ENCODE data around the gene HERC2.
"Not testable (repeated sequence)": the region's sequence is repeated elsewhere in the genome, so short reads cannot be mapped to it uniquely, and the experiment has no call there.

HERC2 gene

GRCh38 chr15:28216946-28217546, 104.9 kb downstream of the HERC2 start:
- DNase-seq = not testable (repeated sequence)

- not testable (repeated sequence) for DNase-seq
Observed at GRCh38 chr15:28215521-28215920, 106.5 kb downstream of the HERC2 start.

DNA sequence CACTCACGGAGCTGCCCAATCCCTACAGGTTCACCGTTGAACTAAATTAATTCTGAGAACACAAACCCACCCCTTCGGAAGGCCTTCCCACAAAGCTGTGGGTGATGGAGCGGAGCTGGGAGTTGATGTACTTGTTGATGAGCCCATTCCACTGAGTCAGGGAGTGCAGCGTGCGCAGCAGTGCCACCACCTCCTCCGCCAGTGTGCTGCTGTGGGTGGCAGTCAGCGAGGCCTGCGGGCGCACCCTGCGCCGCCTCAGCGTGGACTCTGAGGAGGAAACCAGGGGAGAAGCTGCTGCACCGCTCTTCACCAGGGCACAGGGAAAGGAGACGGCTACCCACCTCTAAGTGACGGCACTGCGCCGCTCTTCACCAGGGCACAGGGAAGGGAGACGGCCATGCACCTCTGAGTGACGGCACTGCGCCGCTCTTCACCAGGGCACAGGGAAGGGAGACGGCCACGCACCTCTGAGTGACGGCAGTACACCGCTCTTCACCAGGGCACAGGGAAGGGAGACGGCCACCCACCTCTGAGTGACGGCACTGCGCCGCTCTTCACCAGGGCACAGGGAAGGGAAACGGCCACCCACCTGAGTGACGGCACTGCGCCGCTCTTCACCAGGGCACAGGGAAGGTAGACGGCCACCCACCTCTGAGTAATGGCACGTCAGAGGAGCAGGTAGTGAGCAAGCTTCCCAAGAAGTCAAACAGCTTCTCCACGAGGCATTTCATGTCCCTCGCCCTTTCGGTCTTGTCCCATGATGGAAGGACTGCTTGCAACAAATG, 107.8 kb downstream of the HERC2 start:
- DNase-seq = not testable (repeated sequence)

DNA sequence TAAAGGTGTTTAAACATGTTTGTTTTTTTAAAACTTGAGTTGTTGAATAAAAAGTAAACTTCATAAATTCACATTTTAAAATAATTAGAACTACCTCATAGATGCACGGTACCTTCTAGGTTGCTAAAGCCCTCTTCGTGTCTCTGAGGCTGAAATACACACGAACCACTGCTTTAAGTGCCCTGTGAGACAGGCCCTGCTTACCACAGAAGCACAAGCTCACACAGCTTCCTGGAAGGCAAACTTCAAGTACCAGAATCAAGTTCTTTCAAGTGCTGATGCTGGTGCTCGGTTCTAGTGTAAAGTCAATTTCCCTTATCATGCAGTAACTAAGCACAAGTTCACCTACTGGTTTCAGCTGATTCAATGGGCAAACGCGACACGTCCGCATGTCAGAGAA, 108.6 kb downstream of the HERC2 start:
- not testable (repeated sequence) for DNase-seq

DNA sequence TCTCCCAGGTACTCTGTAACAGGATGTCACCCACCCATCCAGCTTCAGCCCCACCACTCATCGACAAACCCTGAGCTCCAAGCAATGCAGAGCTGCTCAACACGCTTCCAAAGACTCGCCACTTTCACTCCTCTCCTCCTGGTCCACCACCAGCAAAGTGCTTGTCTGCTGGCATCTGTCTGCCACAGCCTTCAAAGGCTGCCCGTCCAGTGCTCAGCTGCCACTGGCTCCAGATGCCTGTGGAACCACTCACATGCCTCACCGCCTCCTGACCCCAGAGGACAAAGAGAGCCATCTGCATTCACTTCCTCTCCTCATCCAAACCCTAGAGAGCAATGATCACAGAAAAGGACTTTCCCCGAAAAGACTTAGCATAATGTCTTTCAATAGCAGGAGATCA, 113.4 kb downstream of the HERC2 start:
- no peak for DNase-seq

GRCh38 chr15:28205640-28206039, 116.3 kb downstream of the HERC2 start:
- not testable (repeated sequence) for DNase-seq

DNA sequence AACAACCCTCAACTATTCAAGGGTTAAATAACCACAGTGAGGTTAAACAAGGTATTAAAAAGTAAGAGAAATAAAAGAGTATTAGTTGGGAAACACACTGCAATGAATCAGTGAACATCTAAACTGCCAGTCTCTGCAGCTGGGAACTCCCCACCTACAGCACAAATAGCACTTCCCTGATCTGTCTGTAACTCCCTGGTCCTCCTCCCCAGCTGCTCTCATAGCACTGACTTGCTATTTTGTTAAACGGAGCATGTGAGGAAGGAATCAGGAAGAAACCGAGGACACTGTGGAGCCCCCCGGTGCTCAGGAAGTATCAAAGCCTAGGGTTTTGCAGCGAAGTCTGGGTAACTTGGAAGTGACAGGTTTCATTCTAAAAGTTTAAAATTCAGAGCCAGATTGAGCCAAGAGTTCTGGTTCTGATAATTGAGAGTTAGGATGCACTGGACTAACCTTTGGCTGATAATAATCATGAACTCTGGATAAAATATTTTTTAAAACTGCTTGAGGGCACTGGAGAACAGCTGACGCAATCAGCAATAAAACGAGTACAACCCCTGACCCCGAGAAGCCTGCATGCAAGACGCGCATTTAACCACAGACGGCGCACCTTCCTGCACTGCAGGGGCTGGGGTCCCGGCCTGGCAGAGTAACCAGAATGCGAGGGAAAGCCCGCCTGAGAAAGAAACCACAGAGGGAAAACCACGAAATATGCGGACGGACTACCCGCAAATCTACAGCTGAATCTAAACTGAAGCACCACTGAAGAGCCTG, 118.7 kb downstream of the HERC2 start:
- not testable (repeated sequence) for DNase-seq

DNA sequence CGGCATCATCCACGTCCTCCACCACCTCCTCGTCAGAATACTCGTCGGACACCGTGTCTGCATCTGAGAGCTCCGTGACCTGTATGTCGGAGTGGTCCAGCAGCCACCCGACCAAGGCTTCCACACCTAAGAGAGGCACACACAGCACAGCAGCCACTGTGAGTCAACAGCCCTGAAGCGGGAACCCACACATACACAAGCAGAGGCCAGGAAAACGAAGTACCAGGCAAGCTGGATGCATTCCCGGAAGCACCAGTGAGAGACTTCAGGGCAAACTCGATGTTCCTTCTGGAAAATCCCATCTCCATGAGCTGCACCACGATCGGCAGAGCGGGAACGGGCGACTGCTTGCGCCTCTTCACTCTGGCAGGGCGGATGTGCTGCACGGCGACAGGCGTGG, 119.9 kb downstream of the HERC2 start:
- not testable (repeated sequence) for DNase-seq

DNA sequence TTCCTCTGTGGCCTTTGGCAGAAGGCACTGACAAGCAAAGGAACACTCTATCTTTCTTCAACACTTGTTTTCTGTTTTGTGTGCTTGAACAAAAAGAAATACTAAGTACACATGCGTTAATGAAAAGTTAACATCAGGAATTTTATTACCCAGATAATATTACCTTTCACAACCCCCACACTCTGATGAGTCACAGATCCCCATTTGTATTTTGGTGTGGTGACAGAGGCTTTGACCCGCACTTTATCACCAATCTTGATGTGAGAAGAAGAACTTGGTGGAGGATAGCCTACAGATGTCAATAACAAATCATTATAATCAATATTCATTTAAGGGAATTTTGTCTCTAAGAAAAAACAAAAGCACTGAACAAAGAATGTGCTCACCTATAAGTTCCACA, 123.8 kb downstream of the HERC2 start:
- DNase-seq = not testable (repeated sequence)

- DNase-seq = not testable (repeated sequence)
Observed at GRCh38 chr15:28197694-28198093, 124.3 kb downstream of the HERC2 start.

DNA sequence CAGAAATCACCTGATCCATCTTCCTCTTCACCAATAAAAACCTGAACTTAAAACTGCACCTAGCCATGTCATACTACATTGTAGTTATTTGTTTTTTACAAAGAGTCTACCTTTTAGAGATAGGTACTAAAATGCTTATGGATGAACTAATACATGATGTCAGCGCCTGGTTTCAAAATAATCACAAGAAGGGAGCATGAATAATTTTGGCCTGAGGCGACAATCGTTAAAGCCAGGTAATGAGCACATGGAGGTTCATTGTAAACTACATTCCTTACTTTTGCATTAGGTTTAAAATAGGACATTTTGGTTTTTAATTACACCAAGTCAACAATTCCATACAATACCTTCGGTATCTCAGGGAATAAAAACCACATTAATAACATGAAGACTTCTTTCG, 125.4 kb downstream of the HERC2 start:
- DNase-seq = not testable (repeated sequence)

GRCh38 chr15:28192772-28193171, 129.2 kb downstream of the HERC2 start:
- no peak for DNase-seq

GRCh38 chr15:28191832-28192231, 130.1 kb downstream of the HERC2 start:
- DNase-seq = peak; percentile 79

DNA sequence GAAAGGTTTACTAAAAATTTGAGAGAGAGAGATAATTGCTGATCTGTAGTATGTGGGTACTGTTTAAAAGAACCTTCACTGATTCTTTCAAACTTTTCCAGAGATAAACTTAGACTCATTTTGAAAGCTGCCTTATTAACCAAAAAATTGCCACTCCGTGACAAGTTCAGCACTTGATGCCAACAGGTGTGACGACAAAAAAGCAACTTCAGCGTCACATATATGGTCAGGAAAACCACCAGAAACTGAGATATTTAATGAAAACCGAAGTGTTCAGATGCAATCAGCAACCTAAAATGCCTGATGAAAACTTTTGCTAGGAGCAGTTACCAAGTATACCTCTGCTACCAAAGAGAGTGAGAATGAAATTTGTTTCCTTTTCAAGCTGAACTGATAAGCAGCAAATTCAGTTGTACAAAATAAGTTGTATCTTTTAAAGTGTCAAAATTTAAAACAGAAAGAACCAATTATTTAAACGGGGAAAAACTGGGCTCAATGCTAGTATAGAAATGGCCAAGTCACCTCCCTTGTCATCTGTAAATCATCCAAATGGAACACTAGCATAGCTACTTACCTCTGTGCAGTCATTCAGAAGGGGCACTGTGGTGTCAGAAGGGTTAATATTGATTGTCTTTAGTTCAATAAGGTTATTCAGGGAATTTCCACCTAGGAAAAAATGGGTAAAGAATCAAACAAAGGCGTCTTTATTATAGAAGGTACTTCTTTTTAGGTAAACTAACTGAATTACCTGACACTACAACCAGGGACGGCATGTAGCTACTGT, 131.4 kb downstream of the HERC2 start:
- no peak for DNase-seq

- no peak for DNase-seq
Observed at GRCh38 chr15:28185148-28185895, 136.7 kb downstream of the HERC2 start.

DNA sequence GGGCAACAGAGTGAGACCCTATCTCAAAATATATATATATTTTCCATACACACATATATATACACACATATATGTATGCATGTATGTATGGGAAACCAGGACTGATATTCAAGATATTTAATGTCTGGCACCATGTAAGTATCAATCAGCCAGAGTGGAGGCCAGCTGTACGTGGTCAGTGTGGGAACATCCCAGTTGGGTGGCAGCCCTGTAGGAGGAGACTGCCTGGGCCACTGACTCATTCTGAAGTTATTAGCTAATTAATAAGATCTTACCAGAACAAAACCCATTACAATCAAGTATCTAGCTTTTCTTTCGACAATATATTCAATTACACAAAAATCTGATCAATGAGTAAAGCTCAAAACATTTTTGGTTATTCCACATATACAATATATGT, 137.8 kb downstream of the HERC2 start:
- DNase-seq = peak; percentile 1

GRCh38 chr15:28182731-28183130, 139.2 kb downstream of the HERC2 start:
- DNase-seq = no peak

DNA sequence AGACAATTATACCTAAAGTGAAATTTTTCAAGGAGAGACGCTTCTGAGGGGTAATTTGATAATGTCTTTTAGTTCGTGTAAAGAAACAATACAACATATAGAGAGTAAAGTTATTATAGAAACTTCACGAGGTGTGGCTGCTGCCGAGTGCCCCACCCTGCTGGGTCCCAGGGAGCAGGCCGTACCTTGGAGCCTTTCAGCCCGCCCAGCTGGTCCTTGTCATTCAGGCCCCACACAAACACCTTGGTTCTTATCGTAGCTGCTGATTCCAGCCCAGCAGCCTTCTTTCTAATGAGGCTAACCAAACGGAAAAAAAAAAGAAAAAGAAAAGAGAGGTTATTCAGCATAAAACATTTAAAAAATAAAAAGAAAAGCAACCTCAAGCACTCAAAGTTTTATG, 139.8 kb downstream of the HERC2 start:
- DNase-seq = no peak

- no peak for DNase-seq
Observed at GRCh38 chr15:28181366-28181765, 140.6 kb downstream of the HERC2 start.

GRCh38 chr15:28179270-28179669, 142.7 kb downstream of the HERC2 start:
- no peak for DNase-seq

DNA sequence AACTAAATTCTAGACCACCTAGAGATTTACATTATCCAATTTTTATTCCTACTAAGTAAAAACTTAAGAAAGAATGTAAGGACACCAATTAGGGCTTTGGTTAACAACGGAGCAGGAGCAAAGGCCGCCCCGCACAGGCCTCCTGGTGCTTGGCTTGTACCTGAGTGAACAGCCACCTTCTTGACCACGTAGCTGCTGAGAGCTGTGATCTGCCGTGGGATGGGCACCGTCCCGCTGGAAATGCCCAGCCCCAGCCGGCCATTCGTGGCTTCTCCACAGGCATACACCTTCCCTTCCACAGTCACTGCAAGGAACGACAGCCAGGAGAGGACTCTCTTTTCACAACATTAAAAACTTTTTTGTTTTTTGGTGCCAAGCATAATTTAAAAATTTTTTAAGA, 143.3 kb downstream of the HERC2 start:
- no peak for DNase-seq

DNA sequence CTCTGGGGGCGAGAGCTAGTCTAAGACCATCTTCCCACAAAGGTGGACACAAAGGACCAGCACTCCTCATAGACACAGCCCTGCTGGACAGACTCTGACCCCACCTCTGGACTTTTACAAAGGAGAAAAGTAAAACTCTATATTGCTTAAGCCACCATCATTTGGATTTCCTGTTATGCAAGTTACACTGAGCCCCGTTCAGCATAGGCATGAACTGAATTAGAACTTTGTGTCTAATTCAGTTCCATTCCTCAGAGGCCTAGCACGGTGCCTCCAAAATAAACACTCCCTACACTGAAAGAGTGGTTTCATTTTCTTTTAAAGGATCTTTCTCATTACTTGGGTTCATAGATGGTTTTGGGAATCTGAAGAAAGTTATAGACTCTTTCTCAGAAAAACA, 143.7 kb downstream of the HERC2 start:
- no peak for DNase-seq
